ENCODE results near the gene SPARCL1. TPM values are rescaled to one million over a fixed set of nuclear protein-coding genes. Genes with fewer than 3 reads are reported as not detected.

Gene SPARCL1
- total and polyA plus RNA-seq, 3 donors from 2014 or later = 110 to 138 (median 124) TPM

- no peak overlapping the region for H3K4me3 ChIP-seq
- DNase-seq = no peak
- no peak for TF ChIP-seq CTCF (IDR thresholded peaks at IDR 0.05)
- no peak for TF ChIP-seq POLR2A (IDR thresholded peaks at IDR 0.05)
- no peak overlapping the region for H3K27ac ChIP-seq
- 61 to 72% methylated on average over 2 of the region's 2 CpGs for WGBS, 2 donors
- no peaks in the 10 kb centered on the region for H3K27me3 ChIP-seq
- no peaks in the 10 kb centered on the region for H3K4me1 ChIP-seq
- intact Hi-C loops (cut with DNase I; ENCODE audit: low total_unique reads) = no loop called here
- H3K9me3 ChIP-seq = no peaks in the 10 kb centered on the region
- H3K36me3 ChIP-seq (ENCODE audit: low read depth, missing control alignments) = no peaks in the 10 kb centered on the region
Measured at GRCh38 chr4:87511500-87511899, 17.7 kb downstream of the SPARCL1 start.

- no peak for DNase-seq
- no peaks in the 10 kb centered on the region for H3K36me3 ChIP-seq (ENCODE audit: low read depth, missing control alignments)
- H3K27ac ChIP-seq = no peak overlapping the region
- H3K27me3 ChIP-seq = no peaks in the 10 kb centered on the region
- H3K4me3 ChIP-seq = no peak overlapping the region
- no peaks in the 10 kb centered on the region for H3K9me3 ChIP-seq
- H3K4me1 ChIP-seq = no peaks in the 10 kb centered on the region
- 68 to 91% methylated on average over 12 to 17 of the region's 17 CpGs for WGBS, 2 donors
- TF ChIP-seq CTCF (IDR thresholded peaks at IDR 0.05) (no peak), POLR2A (IDR thresholded peaks at IDR 0.05) (no peak)
- intact Hi-C loops (cut with DNase I; ENCODE audit: low total_unique reads) = no loop called here
Measured at GRCh38 chr4:87510747-87511146, 18.4 kb downstream of the SPARCL1 start.

- no peaks in the 10 kb centered on the region for H3K27me3 ChIP-seq
- no peaks in the 10 kb centered on the region for H3K4me1 ChIP-seq
- intact Hi-C loops (cut with DNase I; ENCODE audit: low total_unique reads) = no loop called here
- no peaks in the 10 kb centered on the region for H3K9me3 ChIP-seq
- peak overlapping the region in 1 of 2 donors; percentile 64 for H3K27ac ChIP-seq
- no peak for TF ChIP-seq POLR2A (IDR thresholded peaks at IDR 0.05)
- no peak for TF ChIP-seq CTCF (IDR thresholded peaks at IDR 0.05)
- H3K4me3 ChIP-seq = no peak overlapping the region
- DNase-seq = no peak
- H3K36me3 ChIP-seq (ENCODE audit: low read depth, missing control alignments) = no peaks in the 10 kb centered on the region
- 57 to 69% methylated on average over 4 of the region's 4 CpGs for WGBS, 2 donors
Measured at GRCh38 chr4:87506974-87507701, 22.0 kb downstream of the SPARCL1 start.

- Histone ChIP-seq H3K9me3 (no peaks in the 10 kb centered on the region), H3K4me1 (no peaks in the 10 kb centered on the region), H3K4me3 (no peak overlapping the region), H3K36me3 (ENCODE audit: low read depth, missing control alignments) (no peaks in the 10 kb centered on the region), H3K27ac (no peak overlapping the region), H3K27me3 (no peaks in the 10 kb centered on the region)
- WGBS, 2 donors = 75 to 83% methylated on average over 3 of the region's 3 CpGs
- intact Hi-C loops (cut with DNase I; ENCODE audit: low total_unique reads) = no loop called here
- TF ChIP-seq CTCF (IDR thresholded peaks at IDR 0.05) = no peak
- no peak for TF ChIP-seq POLR2A (IDR thresholded peaks at IDR 0.05)
- DNase-seq = no peak
Measured at GRCh38 chr4:87505862-87506261, 23.3 kb downstream of the SPARCL1 start.
